ENCODE results near the gene CTSF.
"Not testable (repeated sequence)": the region's sequence is repeated elsewhere in the genome, so short reads cannot be mapped to it uniquely, and the experiment has no call there.

CTSF gene

GRCh38 chr11:66568124-66568916 is at the start of gene CTSF:
Gene CTSF, minus strand, starts transcription at chr11:66568606. Its CDS starts 120 bp downstream, at chr11:66568486.
- DNase-seq (ENCODE audit: low read depth in 3 of 3), result peak; percentile 46 to 58 (median 50)

- DNase-seq (ENCODE audit: low read depth in 3 of 3), result no peak
Observed at GRCh38 chr11:66617155-66617834, 48.9 kb upstream of the CTSF start.

GRCh38 chr11:66616379-66617154 is 48.2 kb upstream of the CTSF start, which contains the start of gene RBM14:
Gene RBM14, plus strand, starts transcription at chr11:66616630. Its CDS starts 91 bp downstream, at chr11:66616721.
- peak; percentile 92 to 98 (median 95) for DNase-seq (ENCODE audit: low read depth in 3 of 3)

GRCh38 chr11:66614073-66614472 is 45.7 kb upstream of the CTSF start:
- DNase-seq (ENCODE audit: low read depth in 3 of 3), result no peak

GRCh38 chr11:66612458-66612857 is 44.1 kb upstream of the CTSF start:
- DNase-seq (ENCODE audit: low read depth in 3 of 3), result no peak

- DNase-seq (ENCODE audit: low read depth in 3 of 3), result no peak
Observed at GRCh38 chr11:66609721-66610617, 41.6 kb upstream of the CTSF start.

GRCh38 chr11:66607126-66607834 is 38.9 kb upstream of the CTSF start:
- no peak for DNase-seq (ENCODE audit: low read depth in 3 of 3)

GRCh38 chr11:66606608-66607007 is 38.2 kb upstream of the CTSF start:
- DNase-seq (ENCODE audit: low read depth in 3 of 3), result not testable (repeated sequence)

- DNase-seq (ENCODE audit: low read depth in 3 of 3), result no peak
Observed at GRCh38 chr11:66604155-66604554, 35.7 kb upstream of the CTSF start.

GRCh38 chr11:66603072-66603471 is 34.7 kb upstream of the CTSF start:
- no peak for DNase-seq (ENCODE audit: low read depth in 3 of 3)

- no peak for DNase-seq (ENCODE audit: low read depth in 3 of 3)
Observed at GRCh38 chr11:66600631-66601233, 32.3 kb upstream of the CTSF start.

GRCh38 chr11:66600219-66600618 is 31.8 kb upstream of the CTSF start:
- DNase-seq (ENCODE audit: low read depth in 3 of 3), result no peak

GRCh38 chr11:66598993-66599392 is 30.6 kb upstream of the CTSF start:
- no peak for DNase-seq (ENCODE audit: low read depth in 3 of 3)

GRCh38 chr11:66595245-66595904 is 27.0 kb upstream of the CTSF start:
- no peak for DNase-seq (ENCODE audit: low read depth in 3 of 3)

- no peak for DNase-seq (ENCODE audit: low read depth in 3 of 3)
Observed at GRCh38 chr11:66593650-66594049, 25.2 kb upstream of the CTSF start.

- no peak for DNase-seq (ENCODE audit: low read depth in 3 of 3)
Observed at GRCh38 chr11:66593303-66593635, 24.9 kb upstream of the CTSF start.

- peak; percentile 96 to 98 (median 98) for DNase-seq (ENCODE audit: low read depth in 3 of 3)
Observed at GRCh38 chr11:66592457-66593302, 24.3 kb upstream of the CTSF start, which contains the start of the genes CCDC87 and CCS. Gene CCDC87, minus strand, starts transcription at chr11:66593063. Its CDS starts 48 bp downstream, at chr11:66593015. Gene CCS, plus strand, starts transcription at chr11:66593185. Its CDS starts 77 bp downstream, at chr11:66593262.

GRCh38 chr11:66591175-66591574 is 22.8 kb upstream of the CTSF start:
- no peak for DNase-seq (ENCODE audit: low read depth in 3 of 3)

Measured in stimulated activated CD4-positive, alpha-beta T cell treated with anti-CD3 and anti-CD28 coated beads, TNF-alpha, amount 100 ng/mL, for 4 hours (primary cell).